NOMO-1 (cell line): ENCODE data around the gene CHPF.

Experiments
- DNase-seq, 2 experiments: peaks; one replicate each; lab custom pipeline; 2025; ENCODE audit not compliant: unreplicated experiment in 2 of 2; lab: John Stamatoyannopoulos, UW

Gene CHPF

DNA sequence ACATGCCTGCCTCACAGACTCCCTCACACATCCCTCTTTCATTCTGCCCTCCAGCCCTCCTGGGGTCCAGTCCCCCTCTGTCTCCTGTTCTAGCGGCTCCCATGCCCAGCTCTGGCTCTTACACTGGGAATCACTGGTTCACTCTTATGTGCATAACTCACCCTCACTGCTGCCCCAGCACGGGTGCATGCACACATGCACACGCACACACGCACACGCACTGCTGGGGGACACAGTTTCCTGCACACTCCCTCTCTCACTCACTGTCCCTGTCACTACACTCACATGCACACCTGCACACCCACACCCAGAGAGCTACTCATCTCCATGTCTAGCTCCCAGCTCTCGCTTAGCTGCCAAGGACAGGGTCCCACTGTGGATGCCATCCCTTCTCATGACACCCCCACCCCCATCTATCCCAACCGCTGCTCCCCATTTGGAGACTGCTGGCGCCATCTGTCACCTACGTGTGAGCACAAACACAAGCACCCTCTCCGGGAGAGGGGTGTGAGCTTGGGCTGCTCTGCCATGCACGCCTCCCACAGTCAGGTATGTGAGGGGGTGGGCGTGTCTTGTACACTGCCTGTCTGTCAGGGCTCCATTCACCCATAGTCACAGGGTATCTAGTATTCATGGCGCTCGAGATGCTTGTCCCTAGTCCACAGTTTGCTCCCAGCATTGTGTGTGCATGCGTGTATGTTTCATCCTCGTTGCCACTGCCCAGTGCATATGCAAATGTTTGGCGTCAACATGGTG is 27.6 kb downstream of the CHPF start:
- no peak for DNase-seq

DNA sequence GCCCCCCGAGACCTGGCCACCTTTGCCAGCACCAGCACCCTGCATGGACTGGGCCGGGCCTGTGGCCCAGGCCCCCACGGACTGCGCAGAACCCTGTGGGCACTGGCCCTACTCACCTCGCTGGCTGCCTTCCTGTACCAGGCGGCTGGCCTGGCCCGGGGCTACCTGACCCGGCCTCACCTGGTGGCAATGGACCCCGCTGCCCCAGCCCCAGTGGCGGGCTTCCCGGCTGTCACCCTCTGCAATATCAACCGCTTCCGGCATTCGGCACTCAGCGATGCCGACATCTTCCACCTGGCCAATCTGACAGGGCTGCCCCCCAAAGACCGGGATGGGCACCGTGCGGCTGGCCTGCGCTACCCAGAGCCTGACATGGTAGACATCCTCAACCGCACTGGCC is 28.8 kb downstream of the CHPF start:
- no peak for DNase-seq

DNA sequence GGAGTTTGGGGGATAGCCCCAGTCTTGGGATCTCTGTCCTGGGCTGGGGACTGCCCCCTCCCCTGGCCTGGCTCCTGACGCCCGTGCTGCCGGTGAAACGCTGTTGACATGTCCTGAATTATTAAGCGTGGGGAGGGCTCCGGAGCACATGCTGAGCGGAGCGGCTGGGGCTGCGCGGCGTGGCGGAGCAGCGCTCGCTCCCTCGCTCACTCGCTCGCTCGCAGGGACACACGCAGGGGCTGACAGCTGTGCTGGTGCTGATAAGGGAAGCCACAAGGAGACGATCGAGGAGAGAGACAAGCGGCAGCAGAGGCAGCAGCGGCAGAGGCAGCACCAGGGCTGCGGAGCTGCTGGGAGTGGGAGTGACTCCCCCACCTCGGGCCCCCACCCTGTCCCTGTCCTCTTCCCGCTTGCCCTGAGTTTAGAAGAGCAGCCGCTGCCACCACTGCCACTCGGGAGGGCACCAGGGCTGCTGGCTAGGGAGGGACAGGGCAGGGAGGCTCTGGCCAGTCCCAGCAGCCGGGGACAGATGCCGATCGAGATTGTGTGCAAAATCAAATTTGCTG is 29.3 kb downstream of the CHPF start, which contains the start of gene ASIC4:
Gene ASIC4, plus strand, starts transcription at position 287 of the 566 bp plus-strand sequence. Its CDS starts 243 bp downstream, at position 530.
- no peak for DNase-seq

DNA sequence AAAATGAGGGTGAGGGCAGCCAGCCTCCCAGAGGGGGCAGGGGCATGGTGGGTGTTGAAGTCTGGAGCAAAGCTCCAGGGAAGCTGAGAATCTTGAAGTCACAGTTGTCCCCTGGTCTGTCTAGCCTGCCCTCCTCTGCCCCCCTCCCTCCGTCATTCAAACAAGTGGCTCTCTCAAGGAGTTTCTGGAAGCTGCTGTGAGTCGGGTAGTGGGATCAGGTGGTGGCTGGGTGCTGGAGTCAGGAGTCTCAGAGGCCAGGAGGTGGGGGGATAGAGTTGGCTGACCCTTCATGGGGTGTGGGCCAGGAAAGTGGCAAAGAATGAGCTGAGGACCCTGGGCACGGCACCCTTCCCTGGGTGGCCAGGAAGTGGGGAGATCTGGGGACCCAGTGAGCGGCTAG is 29.8 kb downstream of the CHPF start:
- no peak for DNase-seq

DNA sequence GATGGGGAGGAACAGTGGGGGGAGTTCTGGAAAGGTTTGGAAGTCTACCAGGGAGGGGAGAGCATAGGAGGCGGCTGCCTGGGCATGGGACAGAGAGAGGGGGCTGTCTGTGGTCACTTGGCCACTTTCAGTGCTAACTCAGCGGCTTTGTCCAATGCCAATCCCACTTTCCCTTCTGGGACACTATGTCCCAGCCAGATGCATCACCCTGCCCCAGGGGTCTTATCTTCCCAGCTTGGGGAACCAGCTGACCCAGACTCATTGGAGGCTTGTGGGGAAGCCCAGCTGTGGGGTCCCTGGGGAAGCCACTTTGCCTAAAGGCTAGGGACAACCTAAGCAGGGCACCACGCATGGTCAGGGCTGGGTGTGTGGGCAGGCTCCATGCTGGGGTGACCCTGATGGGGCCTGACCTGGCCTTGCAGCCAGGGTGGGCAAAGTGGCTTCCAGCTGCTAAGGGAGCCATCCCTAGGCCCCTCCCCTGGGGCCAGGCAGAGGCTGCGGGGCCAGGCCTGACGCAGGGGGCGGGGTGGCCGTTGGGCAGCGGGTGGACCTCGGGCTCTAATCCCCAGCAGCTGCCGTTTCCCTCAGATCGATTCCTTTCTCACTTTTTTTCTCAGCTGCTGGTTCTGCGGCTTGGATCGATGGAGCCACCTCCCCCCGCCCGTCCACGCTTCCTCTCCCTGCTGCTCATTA is 30.9 kb downstream of the CHPF start:
- no peak for DNase-seq

DNA sequence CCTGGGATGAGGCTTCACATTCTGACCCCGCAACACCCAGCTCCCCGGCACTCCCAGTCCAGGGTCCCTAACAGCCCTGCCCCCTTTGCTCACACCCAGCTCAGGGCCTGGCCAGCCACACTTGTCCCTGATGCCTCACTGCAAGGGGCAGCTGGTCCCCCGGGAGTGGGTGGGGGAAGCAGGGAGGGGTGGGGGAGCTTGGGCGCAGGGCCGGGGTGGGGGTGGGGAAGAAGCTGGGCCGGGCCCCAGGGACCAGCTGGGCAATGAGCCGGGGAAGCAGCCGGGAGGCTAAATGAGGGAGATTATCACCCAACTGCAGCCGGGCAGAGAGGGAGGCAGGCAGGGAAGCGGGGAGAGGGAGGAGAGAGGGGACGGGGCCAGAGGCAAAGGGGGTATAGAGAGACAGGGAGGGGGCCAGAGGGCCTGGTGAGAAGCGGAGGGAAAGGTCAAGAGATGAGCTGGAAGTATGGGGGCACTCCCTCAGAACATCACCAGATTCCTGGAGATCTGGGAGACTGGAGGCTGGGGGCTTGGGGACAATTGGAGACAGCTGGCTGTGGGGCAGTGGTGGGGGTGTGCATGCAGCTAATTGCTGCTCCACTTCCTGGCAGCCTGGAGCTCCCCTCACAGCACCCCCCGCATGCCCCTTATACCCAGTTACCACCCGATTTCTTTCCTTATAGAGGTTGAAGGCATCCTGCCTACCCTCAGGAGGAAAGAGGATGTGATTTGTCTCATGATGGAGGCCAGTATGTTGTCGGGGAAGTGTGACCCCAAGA is 31.9 kb downstream of the CHPF start:
- DNase-seq = no peak

DNA sequence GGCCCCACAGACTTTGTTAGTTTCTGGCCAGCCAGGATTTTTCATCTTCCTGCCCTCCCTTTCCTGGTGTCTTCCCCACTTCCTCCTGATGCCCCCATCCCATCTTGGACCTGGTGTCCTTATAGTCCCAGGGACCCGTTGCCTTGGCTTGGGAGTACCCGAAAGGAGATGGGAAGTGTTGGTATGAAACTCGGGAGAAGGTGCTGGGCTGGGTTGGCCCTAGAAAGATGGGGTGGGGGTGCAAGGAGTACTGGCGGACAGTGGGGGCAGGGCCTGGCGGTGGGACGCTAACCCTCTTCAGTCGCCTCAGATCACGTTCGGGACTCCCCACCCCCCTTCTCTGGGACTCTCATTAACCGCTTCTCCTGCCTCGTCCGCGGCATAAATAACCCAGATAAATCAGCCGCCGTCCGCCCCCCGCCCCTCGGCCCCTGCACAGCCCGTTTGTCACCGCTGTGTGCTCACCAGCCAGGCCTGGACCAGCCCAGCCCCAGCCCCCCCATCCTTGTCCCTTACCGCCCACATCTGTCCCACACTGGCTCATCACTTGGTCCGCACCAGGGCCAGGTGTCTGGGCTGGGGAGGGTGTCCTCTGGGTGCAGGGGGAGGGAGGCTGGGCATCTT is 33.0 kb downstream of the CHPF start:
- no peak for DNase-seq

DNA sequence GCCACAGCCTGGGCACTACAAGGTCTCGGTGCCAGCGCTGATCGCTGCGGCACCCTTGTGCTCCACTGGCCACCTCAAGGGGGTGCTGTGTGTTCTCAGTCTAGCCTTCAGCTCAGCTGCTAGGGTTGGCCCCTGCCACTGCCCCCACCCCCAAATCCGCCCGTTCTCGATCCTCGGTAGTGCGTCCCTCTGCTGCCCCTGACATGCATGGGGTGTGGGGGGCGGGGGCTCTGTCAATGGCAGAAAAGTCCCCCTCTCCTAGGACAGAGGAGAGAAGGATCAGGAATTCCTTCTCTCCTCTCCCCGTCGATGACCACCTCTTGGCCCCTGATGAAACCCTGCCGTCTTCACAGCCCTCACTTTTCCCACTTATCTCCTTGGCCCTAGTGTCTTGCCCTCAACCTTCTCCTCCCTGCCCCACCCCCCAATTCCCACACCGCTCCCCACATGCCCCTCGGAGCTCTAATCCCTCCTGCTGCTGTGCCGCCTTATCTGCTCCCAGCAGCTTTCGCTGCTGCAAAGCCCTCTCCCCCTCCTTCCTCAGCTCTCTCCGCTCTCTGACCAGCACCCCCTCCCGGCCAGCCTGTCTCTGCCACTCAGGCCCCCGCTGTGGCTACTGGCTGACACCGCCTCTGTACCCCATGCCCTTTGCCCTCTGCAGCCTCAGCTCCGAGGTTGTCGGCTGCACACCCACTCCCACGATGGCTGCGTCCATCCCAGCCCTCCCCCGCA is 33.7 kb downstream of the CHPF start:
- DNase-seq = peak; percentile 15 to 21

DNA sequence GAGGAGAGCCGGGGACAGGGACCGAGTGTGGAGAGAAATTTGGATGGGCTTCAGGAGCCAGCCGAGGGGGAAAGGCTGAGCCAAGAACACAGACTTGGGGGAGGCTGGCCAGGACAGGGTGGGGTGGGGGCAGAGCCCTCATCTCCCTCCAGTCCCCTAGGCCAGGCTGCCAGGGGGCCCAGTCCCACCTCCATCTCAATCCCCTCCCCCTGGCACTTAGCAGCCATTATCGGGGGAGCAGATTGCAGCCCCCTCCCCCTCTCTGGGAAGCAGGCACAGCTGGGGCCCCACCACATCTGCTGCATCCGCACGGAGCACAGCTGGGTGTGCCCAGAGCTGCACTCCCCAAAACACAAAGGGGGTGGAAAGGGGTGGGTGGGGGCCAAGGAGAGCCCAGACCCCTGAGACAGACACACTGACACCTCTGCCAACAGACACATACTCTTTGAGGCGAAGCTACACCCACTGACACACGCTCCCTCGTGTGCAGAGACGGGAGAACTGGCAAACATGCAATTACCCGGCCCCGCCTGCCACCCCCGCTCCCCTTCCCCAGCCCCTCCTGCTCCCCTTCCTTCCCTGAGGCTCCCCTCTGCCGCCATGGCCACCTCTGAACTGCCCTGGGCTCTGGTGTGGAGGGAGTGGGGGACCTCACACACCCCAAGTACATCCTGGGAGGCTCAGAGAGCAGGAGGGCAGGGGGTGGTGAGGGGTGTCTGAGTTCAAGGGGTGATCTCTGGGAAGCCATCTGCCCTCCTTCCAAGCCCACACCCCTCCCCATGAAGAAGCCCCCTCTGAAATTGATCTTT is 34.4 kb downstream of the CHPF start:
- no peak for DNase-seq

DNA sequence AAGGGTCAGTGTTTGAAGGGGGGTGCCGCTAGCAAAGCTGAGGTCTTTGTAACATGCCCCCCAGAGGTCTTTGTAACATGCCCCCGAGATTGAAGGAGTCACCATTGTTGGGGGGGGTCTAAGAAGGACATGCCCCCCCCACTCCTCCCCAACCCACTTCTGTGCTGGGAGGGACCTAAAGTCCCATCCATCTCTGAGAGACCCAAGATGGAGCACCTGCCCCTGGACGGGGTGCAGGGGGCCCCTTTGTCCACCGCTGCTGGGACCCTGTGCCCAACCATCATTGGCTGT is 35.2 kb downstream of the CHPF start:
- DNase-seq = no peak

DNA sequence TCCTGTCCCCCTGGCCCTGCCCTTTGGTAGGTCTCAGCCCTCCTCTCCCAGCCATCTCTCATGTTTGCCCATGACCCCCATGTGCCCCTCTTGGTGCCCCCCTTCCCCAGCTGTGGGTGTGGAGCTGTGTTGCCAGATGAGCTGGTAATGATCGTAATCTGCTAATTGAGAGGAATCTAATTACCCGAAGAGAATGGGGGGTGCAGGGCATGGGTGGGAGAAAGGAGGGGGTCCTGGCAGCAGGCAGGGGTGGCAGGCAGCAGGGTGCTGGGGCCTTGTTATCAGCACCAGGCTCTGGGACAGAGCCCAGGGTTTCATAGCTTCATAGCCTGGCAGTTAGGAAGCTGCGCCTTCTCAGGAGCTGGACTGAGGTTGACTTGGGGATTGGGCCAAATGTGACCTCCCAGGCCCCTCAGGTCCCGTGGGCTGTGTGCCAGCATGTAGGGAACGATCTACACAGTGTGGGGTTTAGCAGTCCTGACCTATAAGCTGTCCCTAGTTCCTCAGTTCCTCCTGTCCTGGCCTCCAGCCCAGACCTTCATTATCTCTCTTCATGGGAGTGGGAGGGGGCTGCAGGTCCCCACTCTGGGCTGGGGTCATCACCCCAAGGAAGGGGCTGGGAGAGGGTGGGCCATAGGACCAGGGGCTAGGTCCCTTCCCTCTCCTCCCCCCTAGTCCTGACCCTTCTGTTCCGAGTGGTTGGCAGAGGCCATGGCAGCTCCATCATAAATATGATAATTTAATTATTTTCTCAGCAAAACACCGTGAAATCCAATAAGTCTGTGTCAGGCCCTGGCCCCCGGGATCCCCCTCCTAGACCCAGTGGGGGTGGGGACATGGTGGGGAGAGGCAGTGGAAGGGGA is 35.8 kb downstream of the CHPF start:
- DNase-seq = no peak

DNA sequence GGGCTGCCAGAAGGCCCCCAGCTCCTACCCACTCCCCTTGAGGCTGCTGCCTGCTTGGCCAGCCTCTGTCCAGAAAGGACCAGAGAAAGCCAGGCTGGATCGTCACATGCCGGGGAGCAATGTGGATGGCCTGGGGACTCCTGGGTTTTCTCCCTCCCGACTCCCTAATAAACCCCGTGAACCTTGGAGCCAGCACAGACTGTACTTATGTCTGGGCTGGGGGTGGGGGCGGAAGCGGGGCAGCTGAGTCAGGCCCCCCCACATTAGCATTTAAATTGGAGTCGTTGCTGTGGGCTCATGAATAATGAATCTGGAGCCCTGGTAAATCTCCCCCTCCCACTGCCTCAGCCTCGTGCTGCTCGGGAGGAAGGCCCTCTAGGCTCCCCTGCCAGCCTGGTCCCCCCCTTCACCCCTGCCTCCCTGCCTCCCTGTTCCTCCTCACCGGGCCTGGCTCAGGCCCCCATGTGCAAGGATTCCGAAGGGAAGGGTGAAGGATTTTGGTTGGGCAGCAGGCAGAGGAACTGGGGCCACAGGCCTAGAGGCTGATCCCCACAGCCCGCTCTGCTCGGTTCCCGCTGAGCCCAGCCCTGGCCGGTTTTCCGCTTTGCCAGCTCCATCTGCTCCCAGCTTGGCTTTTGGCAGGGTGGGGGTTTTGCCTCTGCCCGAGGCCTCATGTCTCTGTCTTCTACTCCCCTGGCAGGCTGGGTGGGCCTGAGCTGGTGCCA is 36.6 kb downstream of the CHPF start:
- no peak for DNase-seq

DNA sequence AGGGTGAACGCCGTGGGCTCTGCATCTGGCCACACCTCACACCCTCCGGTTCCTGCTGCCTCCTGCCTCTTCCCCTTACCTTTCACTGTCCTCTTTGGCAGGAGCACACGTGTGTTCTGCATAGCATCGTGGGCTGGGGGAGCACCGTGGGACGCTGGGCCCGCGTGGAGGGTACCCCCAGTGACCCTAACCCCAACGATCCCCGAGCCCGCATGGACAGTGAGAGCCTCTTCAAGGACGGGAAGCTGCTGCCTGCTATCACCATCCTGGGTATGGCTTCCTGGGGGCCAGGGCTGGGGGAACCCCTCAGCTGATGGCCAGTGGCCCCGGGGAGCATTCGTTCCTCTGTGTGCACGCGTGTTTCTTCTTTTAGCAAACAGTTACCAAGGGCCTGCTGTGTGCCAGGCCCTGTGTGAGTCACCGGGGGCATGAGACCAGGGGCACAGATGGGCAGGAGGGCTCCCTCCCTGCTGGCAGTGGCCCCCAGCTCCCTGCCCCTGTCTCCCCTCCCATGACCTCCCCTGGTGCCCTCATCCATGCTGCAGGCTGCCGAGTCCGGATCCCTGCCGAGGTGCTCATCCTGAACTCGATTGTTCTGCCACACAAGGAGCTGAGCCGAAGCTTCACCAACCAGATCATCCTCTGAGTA is 37.3 kb downstream of the CHPF start:
- no peak for DNase-seq

DNA sequence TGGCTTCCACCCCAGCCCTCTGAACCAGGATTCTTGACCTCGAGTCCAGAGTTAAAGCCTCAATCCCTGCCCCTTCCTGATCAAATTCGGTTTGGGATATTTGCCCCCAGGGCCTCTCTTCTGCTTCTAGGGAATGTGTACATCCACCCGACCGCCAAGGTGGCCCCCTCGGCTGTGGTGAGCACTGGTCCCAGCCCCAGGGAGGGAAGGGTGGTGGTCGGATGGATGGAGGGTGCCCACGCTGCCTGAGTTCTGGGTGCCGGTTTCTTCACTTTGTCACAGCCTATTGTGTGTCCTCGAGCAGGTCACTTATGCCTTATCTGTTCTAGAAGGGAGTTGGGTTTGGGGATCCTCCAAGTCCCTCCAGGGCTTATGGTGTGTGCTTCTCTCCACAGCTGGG is 38.0 kb downstream of the CHPF start:
- no peak for DNase-seq

DNA sequence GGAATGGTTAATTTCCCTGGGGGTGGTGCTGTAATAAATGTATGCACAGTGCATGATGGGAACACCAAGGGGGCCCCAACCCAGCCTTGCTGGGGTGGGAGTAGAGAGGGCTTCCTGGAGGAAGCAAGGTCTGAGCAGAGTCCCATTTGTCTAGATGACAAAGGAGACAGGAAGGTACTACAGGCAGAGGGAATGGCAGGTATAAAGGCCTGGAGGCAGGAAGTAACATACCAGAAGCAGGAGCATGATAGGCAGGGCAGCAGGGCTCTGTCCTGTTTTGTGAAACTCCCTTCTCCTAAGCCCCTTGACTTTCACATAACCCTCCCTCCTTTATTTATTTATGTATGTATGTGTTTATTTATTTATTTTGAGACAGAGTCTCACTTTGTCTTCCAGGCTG is 41.0 kb downstream of the CHPF start:
- DNase-seq = no peak

DNA sequence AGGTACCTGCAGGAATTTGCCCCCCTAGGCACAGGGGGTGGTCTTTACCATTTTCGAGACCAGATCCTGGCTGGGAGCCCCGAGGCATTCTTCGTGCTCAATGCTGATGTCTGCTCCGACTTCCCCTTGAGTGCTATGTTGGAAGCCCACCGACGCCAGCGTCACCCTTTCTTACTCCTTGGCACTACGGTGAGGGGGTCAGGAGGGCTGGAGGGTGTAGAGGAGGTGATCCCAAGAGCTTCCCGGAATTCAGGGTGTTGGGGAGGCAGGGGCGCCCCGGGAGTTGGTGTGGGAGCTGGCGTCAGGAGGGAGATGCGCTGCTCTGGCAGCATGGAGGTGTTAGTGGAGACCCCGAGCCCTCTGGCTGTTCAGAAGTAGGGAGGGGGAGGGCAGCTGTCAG is 41.8 kb downstream of the CHPF start:
- DNase-seq = no peak

DNA sequence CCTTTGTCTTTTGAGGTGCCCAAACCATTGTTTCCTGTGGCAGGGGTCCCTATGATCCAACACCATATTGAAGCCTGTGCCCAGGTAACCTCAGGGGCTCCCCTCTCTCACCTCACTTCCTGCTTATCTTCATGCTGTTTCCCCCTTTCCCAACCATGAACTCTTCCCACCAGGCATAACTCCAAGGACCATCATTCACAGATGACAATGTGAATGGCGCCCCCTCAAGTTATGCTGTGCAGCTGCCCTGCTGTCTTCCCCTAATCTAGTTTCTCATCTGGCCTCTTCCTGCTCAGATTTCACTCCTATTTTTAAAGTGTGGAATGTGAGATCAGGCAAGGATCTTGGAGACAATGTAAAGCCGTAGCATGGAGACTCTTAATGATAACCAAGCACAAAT is 43.5 kb downstream of the CHPF start:
- no peak for DNase-seq

DNA sequence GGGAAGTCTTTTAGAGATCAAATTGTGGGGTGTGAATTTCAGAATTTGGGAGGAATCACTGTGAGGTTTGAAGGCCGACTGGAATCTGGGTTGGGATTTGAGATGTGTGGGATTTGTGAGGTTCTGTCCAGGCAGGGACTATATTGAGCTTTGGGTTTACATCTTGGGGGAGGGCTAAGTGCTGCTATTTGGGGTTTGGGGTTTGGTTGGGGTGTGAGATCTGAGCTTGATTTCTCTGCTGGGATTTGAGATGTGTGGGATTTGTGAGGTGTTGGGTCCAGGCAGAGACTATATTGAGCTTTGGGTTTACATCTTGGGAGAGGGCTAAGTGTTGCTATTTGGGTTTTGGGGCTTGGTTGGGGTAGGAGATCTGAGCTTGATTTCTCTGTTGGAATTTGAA is 44.1 kb downstream of the CHPF start:
- no peak for DNase-seq
